ENCODE data around the gene LPP.
"Not testable (repeated sequence)": the region's sequence is repeated elsewhere in the genome, so short reads cannot be mapped to it uniquely, and the experiment has no call there.

The LPP gene, protein sequence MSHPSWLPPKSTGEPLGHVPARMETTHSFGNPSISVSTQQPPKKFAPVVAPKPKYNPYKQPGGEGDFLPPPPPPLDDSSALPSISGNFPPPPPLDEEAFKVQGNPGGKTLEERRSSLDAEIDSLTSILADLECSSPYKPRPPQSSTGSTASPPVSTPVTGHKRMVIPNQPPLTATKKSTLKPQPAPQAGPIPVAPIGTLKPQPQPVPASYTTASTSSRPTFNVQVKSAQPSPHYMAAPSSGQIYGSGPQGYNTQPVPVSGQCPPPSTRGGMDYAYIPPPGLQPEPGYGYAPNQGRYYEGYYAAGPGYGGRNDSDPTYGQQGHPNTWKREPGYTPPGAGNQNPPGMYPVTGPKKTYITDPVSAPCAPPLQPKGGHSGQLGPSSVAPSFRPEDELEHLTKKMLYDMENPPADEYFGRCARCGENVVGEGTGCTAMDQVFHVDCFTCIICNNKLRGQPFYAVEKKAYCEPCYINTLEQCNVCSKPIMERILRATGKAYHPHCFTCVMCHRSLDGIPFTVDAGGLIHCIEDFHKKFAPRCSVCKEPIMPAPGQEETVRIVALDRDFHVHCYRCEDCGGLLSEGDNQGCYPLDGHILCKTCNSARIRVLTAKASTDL

GRCh38 chr3:188154014-188154808 is at the start of gene LPP:
LPP (plus strand) TSS chr3:188154157; CDS start chr3:188406121, 251,964 bp downstream.
- DNase-seq: no peak

DNA sequence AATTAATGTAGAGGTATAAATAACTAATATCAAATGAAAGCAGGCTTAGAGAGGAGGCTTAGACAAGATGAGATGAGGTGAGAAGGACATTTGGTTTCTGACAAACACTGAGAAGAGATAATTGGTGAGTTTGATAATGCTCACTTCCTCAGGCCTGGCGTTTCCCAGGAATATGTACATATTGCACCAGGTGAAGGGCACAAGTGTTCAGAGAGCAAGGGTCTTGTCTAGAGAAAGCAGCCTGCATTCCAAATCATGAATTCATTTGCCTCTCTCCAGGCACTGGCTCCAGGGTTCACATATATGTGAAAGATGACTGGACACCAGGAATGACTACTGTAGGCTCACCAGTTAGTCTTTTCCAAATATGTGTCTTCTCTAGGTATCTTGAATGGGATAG is 48.0 kb upstream of the LPP start:
- no peak for DNase-seq

DNA sequence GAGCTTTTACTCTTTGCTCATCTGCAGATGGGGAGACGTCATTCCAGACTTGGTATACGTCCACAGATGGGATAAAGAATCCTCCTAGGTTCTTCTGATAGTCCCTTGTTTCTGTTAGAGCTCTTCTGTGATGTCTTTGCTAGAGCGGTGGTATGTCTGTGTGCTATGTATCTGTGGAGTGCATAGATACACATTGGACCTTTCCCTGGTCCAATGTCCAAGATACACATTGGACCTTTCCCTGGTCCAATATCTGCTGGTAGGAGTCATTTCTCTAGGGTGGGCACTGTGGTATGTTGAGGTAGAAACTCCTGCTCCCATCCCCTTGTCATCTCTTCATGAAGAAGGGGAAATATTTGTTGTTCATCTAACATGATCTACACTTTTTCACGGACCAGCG is 47.5 kb upstream of the LPP start:
- DNase-seq: no peak

- DNase-seq: no peak
Observed at GRCh38 chr3:188106887-188107830, 46.8 kb upstream of the LPP start.

GRCh38 chr3:188108703-188109412 is 45.1 kb upstream of the LPP start:
- DNase-seq: no peak

GRCh38 chr3:188111002-188111584 is 42.9 kb upstream of the LPP start:
- DNase-seq: no peak

- DNase-seq: no peak
Observed at GRCh38 chr3:188113756-188114155, 40.2 kb upstream of the LPP start.

DNA sequence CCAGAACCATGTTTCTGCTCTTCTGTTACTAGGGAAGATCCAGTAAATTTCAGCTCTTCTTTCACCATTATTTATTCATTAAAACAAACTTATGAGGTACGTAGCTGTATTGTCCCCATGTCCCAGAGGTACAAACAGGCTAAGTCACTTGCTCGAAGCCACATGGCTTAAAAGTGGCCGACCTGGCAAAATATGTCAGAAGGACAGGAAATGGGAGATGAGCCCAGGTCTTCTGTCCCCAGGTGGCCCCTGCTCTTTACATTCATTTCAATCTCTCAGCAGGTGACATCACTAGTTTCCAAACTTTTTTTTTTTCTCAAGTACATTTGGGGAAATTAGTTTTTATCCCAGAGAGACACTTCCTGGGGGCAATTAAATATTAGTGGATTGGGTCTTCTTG is 34.1 kb upstream of the LPP start:
- DNase-seq: no peak

GRCh38 chr3:188122571-188123169 is 31.3 kb upstream of the LPP start:
- no peak for DNase-seq

DNA sequence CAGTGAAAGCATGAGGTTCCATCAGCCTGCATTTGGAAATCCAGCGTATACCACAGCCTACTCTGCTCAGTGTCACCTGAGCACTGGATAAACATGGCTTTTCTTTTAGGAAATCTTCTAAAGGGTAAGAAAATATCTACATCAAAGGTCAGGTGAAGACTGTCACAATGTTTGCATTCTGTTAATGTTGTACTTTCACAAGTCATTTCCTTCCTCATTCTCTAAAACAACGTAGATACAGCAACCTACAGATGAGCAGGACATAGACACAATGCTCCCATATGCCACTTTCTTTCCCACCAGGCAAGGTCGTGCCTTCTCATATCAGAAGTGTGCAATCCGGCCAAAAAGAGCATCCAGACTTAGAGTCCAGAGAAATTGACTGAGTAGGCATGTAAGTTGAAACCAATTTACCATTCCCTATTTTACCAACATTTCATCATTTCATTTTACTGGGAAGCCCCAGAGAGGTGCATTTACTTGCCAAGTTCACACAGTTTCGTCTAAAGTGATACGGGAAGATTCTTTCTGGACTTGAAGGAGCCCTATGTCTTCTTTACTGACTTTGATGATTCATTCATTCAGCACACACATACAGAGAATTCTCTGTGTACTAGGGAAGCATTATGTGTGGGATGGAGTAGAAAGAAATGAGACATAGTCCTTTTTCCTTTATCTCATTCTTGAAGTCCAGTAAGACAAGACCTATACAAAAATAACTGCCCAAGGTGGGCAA is 30.6 kb upstream of the LPP start:
- DNase-seq: no peak

GRCh38 chr3:188124184-188124583 is 29.8 kb upstream of the LPP start:
- no peak for DNase-seq

GRCh38 chr3:188125076-188125475 is 28.9 kb upstream of the LPP start:
- DNase-seq: no peak

- DNase-seq: no peak
Observed at GRCh38 chr3:188126276-188126675, 27.7 kb upstream of the LPP start.

GRCh38 chr3:188126934-188127333 is 27.0 kb upstream of the LPP start:
- no peak for DNase-seq

DNA sequence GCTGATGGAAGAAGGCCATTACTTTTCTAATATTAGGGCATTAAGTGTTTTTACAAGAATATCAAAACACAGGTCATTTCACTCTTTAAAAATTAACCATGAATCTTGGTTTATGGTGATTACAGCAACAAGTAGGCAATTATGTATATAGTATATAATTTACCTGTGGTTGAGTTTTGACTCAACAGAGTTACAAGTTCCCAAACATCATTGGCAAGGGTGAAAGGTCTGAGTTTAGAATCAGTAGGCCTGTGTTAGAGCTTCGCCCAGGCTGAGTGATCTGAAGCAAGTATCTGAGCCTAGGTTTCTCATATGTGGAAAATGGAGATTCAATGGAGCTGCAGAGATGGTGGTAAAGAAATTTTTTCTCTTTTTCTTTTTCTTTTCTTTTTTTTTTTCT is 25.1 kb upstream of the LPP start:
- DNase-seq: no peak

GRCh38 chr3:188131023-188131422 is 22.9 kb upstream of the LPP start:
- not testable (repeated sequence) for DNase-seq

GRCh38 chr3:188133219-188133618 is 20.7 kb upstream of the LPP start:
- no peak for DNase-seq

DNA sequence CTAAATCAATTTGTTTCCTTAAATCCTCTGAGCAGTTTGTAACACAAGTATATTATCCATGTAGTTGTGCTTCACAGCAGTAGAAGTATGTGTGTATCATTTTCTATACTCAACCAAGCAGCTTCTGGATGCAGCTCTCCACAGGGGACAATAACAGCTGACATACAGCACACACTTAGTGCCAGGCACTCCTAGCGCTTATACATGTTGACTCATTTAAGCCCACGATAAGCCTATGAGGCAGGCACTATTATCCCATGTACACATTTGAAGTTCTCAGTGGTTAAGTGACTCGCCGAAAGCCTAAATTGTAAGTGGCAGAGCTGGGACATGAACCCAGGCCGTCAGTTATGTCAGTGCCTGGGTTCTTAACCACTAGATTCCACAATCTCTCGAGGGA is 20.3 kb upstream of the LPP start:
- DNase-seq: no peak

GRCh38 chr3:188134079-188134478 is 19.9 kb upstream of the LPP start:
- no peak for DNase-seq

DNA sequence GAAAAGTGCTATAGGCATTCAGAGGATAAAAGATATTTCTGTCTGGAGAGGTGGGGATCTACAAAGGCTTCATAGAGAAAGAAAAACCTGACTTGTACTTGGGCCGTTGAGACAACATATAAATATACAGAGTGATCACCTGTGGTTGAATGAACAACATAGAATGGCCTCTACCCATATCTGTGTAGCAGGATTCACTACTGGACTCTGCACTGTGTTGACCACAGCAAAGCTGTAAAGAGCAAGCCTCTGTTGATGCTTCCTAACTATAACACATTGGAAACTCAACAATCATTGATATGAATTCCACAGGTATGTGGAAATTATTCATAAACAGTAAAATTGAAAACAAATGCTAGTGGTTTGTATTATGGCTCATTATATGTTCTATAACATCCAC is 19.1 kb upstream of the LPP start:
- DNase-seq: no peak
